ENCODE data around the gene HMGA1.
"Not testable (repeated sequence)": the region's sequence is repeated elsewhere in the genome, so short reads cannot be mapped to it uniquely, and the experiment has no call there.

The HMGA1 gene

DNA sequence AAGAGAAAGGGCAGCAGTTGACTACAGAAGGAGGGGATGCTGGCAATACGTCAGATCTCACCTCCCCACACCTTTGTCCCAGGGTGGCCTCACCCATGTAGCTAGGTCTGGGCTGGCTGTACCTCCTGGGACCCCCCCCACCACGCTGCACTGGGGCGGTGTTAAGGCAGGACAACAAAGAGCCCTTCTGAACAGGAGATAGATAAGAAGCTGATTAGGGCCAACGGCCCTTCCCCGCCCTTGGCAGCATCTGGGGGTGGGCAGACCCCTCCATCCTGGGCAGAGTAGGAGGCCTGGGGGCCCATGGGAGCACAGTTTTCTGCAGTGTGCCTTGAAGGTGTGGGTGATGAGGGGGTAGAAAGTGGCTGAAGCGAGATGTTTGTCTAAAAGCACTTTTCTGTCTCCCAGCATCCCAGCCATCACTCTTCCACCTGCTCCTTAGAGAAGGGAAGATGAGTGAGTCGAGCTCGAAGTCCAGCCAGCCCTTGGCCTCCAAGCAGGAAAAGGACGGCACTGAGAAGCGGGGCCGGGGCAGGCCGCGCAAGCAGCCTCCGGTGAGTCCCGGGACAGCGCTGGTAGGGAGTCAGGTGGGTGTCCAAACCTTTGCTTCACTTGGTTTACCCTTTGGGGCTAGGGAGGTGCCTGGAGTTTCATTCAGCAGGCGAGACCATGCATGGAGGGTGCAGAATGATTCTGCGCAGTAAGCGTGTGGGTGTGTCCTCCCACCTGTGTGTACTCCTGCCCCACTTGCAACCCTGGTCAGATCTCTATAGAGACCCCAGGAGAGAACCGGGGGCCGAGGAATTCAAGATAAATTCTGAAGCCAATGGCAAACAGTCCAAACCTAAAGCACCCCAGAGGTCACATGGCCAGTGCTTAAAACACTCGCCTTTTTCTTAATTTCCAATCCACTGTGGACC, 3.9 kb downstream of the HMGA1 start:
- no peak for DNase-seq

DNA sequence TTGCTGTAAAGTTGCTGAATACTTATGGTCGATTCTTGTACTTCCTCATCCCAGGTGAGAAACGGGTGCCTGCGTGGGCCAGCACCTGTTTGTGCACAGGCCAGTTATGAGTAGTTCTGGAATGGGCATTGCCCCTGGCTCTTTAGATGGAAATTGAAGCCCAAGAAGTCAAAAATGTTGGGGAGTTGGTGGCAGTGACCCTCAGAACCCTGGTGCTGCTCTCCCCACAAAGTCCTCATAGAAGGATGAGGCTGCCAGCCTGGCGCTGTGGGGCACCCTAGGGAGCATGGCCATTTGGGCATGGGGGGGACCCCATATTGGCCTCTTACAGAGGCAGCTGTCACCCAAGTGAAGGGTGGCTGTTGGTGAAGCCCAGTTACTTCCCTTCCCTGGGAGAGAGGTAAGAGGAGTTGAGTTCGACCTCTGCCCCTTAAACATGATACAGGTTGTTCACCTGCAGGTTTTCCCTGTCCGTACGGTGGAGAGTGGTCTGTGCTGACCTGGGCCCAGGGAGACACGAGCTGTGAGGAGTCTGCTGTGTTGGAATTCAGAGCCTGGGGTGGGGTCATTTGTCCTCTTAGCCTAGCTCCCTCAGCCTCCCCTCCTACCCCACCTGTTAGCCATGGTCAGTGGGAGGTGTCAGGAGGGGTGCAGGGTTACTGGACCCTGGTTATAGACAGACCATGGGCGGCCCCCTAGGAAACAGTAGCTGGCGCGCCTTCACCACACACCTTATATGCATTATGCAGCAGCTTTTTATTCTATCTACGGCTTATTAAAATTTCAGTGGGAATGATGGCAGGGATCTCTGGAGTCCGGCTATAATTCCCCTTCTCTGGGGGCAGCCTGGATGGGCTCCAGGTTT, 4.9 kb downstream of the HMGA1 start:
- no peak for DNase-seq

DNA sequence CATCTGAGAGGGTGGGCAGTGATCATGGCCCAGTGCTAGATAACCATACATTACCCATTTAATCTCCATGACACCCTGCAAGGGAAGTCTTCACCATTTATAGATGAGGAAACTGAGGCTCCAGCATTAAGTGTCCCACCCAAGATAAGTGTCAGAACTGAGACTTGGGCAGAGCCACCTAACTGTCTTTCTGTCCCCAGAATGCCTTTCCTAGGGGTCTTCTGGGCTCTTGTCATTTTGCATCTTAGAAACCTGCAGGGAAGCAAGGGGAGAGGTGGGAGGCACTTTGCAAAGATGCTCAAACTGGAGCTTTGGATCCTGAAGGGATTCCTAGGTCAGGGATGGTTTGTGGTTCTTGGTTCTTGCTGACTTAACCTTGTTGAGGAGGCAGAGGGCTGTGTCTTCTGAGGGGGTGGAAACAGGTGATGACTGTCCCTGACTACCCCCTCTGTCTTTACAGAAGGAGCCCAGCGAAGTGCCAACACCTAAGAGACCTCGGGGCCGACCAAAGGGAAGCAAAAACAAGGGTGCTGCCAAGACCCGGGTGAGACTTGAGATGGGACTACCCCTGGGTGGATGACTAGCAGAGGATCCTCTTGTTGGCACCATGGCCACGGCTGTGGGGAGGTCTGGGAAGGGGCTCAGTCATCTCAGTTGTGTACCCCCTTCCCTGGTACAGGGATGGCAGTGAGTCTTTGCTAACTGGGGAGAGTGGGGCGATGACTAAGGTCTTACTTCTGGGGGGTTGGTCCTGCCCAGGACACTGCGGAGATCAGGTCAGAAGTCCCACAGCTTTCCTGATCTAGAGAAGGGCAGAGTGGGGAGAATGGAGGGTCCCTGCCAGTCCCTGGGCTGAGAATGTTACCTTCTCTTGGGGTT, 5.8 kb downstream of the HMGA1 start:
- DNase-seq, result no peak

DNA sequence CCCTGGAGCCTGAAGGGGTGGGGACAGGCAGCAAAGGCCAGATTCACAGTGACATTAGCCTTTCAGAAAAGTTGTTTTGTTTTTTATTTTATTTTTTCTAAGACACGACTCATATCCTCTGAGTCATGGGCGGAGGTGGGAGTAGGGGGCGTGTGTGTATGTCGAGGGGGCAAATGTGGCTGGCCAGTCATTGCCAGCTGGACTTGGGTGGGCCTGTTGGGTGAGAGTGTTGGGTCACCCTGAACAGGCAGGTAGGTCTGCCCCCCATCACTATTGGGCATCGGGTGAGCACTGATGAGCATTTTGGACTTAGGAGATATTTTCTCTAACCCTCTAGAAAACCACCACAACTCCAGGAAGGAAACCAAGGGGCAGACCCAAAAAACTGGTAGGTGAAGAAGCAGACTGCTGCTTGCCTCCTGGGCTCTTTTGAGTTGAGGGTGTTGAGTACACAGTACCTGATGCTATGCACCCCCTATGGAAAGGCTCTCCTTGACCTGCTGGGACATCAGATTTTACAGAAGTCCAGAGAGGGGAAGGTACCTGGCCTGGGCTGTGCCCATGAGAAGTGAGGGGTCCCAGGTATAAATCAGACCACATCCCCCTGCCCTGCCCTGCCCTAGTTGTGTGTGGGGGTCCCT, 6.6 kb downstream of the HMGA1 start:
- peak; percentile 22 for DNase-seq

DNA sequence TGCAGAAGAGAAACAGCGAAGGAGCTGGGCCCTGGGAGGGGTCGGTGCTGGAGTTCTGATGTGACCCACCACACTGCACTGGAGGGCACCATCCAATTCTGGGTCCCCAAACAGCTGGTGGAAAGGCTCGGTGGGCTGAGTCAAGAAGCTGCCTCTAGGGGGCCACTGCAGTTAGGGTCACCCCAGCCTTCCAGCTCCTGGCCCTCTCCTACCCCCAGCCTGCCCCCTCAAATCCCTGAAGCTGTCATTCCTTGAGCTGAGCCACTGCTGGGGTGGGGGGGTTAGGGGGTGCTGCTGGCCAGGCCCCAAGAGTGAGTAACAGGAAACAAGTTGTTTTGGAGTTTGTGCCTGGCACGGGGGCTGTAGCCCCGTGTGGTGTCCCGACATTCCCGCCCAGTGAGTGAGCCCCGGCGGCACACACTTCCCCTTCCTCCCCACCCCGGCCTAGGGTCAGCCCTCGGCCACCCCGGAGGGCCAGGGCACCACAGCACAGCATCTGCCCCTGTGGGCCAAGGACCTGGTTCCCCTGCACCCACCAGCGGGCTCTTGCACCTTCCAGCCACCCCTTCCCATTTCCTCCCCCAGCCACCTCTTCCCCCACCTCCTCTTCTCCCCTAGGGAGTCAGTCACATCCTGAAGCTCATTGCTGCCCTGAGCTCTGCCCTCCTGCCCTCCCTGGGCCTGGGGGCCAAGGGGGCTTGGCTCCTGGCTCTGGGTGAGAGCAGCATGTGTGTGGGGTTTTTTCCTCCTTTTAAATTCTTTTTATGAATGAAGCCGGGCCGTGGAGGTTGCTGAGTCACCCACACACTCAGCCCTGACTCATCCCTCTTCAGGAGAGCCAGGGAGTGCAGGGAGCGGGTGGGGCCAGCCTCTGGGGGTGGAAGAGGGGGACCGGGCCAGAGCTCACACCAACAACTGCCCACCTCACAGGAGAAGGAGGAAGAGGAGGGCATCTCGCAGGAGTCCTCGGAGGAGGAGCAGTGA, 7.5 kb downstream of the HMGA1 start:
- peak; percentile 91 for DNase-seq

DNA sequence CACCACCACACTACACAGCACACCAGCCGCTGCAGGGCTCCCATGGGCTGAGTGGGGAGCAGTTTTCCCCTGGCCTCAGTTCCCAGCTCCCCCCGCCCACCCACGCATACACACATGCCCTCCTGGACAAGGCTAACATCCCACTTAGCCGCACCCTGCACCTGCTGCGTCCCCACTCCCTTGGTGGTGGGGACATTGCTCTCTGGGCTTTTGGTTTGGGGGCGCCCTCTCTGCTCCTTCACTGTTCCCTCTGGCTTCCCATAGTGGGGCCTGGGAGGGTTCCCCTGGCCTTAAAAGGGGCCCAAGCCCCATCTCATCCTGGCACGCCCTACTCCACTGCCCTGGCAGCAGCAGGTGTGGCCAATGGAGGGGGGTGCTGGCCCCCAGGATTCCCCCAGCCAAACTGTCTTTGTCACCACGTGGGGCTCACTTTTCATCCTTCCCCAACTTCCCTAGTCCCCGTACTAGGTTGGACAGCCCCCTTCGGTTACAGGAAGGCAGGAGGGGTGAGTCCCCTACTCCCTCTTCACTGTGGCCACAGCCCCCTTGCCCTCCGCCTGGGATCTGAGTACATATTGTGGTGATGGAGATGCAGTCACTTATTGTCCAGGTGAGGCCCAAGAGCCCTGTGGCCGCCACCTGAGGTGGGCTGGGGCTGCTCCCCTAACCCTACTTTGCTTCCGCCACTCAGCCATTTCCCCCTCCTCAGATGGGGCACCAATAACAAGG, 8.5 kb downstream of the HMGA1 start:
- DNase-seq, result not testable (repeated sequence)

DNA sequence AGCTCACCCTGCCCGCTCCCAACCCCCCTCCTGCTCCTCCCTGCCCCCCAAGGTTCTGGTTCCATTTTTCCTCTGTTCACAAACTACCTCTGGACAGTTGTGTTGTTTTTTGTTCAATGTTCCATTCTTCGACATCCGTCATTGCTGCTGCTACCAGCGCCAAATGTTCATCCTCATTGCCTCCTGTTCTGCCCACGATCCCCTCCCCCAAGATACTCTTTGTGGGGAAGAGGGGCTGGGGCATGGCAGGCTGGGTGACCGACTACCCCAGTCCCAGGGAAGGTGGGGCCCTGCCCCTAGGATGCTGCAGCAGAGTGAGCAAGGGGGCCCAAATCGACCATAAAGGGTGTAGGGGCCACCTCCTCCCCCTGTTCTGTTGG, 9.1 kb downstream of the HMGA1 start:
- not testable (repeated sequence) for DNase-seq

DNA sequence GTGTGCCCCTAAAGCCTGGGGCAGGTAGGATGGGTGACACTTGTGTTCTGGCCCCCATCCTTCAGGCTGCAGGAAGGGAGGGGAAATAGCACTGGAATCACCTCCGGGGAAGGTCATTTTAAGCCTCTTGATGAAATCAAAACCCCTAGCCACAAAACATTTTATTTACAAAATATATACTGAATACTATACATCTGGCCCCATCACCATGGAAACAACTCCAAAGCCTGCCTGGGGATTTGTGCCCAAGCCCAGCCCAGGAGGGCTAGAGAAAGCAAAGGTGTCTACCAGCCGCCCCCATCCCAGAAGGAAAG, 9.5 kb downstream of the HMGA1 start:
- DNase-seq, result no peak

DNA sequence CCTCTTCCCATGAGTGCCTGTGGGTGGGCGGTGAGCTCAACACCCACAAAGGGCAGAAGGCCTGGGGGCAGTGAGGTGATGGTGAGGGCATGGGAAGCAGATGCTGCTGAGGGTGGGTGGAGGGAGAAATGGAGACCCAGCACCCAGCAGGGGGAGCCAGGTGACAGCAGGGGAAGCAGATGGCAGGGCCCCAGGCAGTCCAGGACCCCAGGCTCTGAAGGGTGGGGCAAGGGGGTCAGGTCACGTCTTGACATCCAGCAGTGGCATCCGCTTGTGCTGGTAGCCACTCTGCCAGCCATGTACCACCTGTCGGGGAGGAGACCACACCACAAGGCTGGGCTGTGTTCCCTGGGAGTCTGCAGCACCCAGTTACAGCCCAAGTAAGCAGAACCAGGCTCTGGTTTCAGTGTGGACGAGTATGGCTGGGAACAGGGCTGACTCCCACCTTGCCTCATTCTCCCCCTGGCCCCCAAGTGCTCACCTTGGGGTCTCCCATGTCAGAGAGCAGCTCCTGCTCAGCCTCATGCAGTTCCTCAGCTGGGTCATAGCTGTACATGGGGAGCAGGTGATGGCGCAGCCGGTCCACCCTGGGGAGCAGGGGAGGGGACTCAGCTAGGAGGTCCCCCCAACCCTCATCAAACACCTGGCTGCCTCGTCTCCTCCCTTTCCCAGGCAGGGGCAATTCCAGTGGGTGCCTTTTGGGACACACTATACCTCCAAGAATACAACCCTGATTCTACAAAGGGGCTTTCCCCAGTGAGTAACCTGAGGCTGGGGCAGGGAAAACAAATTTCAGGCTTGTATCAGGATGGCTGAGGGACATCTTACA, 10.1 kb downstream of the HMGA1 start:
- peak; percentile 30 for DNase-seq

DNA sequence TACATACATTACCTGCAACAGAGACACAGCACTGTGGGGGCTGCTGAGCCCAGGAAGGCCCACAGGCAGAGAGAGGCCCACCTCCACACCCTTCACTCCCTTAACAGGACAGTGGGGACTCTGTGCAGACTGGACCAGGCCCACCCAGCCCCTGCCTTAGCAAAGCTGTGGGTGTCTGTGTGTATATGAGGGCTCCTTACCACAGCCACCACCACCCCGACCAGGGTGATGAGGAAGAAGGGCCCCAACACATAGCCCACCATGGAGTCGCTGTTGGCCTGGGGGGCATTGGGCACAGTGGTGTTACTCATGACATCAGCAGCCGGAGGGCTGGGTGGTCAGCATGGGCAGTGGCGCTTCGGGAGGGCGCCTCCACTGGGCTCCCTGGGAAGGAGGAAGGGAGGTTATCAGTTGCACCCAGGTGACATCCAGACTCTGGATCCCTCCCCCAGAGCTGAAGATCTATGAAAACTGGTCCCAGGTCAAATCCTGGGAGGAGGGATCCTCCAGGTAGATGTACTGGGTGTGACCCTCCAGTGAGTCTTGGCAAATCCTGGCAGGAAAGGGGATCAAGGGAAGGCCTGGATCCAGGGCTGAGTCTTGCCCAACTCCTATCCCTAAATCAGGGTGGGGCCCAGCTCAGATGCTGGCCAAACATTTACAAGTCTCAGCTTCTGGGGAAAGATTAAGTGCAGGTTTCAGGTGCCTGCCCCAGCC, 11.0 kb downstream of the HMGA1 start:
- DNase-seq, result no peak

DNA sequence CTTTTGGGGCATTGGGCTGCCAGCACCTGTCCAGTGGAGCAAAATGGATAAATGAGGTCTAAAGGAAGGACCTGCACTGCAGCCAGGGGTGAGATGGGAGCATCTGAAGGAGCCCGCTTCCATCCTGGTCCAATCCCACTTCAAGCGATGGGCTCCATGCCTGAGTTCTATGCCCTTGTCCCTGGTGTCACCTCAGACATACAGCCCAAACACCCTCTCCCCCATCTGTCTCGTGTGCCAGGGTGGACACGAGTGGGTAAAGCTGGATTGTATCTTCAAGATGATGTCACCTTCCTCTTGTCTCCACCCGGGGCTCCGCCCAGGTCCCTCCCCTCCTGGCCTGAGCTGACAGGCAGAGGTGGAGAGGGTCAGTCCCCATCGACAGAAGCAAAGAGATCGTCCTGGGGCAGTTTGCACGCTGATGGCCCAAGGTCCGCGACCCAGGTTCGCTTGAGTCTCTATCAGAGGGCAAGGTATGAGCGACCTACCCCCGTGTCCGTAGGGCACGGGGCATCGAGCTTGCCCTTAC, 11.6 kb downstream of the HMGA1 start:
- DNase-seq, result no peak

DNA sequence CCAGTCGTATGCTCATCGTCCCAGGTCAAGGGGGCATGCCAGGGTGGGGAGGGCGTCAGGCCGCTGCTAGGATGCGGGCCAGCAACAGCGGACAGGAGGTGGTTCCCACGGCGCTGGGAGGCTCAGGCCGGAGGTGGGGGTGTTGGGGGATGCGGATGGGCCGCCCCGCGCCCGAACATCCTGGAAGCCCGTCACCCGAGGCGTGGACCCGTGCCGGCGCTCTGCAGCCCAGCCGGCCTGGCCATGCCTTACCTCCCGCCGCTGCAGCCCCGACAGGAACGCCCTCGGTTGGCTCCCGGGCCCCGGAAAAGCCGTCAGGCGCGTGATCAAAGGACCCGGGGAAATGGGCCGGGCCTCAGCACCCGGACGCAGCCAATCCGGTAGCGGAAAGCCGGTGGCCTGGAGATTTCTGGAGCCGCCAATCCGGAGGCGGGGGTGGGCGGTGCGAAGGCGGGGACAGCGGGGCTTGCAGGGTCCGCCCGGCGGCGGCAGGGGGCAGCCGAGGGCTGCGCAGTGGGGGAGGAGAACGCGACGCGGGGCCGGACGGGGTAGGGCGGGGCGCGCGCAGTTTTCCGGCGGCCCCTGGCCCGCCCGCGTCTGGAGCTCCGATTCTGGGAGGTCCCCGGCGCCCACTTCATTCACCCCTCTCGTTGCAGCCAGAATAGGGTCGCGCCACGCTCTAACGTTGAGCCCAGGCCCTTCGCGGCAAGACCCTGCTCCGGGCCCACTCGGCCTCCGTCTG, 12.2 kb downstream of the HMGA1 start, which contains the start of gene SMIM29:
TSS of gene SMIM29 (minus strand) at position 280 of the 742 bp plus-strand sequence. CDS start 1,215 bp downstream, outside the sequence.
- DNase-seq, result peak; percentile 94

DNA sequence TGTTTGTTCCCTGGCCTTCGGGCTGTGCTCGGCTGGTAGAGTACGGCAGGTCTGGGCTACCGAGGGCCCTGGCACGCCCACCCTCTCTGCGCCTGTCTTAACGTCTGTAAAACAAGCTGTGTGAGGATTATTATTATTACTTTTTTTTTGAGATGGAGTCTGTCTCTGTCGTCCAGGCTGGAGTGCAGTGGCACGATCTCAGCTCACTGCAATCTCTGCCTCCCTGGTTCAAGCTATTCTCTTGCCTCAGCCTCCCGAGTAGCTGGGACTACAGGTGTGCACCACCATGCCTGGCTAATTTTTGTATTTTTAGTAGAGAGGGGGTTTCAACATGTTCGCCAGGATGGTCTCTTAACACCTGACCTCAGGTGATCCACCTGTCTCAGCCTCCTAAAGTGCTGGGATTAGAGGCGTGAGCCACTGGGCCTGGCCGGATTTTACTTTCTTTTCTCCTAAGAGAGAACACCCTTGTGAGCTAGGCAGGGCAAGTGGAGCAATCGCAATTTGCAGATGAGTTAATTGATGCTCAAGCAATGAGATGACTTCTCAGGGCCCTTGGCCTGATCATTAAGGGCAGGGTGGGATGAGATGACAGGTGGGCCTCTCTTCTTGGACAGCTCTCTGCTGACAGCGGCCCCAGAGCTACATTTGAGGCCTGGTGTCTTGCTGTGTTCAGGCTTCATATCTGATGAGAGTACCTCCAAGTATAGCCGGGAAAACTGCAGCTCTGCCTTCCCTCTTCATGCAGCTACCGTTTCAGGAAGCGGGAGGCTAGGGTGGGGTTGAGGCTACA, 13.0 kb downstream of the HMGA1 start:
- DNase-seq, result no peak

DNA sequence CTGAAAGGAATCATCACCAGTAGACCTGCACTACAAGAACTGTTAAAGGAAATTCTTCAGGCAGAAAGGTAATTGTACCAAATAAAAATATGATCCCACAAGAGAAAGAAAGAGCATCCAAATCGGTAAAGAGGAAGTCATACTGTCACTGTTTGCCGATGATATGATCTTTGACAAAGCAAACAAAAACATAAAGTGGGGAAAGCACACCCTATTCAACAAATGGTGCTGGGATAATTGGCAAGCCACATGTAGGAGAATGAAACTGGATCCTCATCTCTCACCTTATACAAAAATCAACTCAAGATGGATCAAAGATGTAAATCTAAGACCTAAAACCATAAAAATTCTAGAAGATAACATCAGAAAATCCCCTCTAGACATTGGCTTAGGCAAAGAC, 15.7 kb downstream of the HMGA1 start:
- DNase-seq, result not testable (repeated sequence)

DNA sequence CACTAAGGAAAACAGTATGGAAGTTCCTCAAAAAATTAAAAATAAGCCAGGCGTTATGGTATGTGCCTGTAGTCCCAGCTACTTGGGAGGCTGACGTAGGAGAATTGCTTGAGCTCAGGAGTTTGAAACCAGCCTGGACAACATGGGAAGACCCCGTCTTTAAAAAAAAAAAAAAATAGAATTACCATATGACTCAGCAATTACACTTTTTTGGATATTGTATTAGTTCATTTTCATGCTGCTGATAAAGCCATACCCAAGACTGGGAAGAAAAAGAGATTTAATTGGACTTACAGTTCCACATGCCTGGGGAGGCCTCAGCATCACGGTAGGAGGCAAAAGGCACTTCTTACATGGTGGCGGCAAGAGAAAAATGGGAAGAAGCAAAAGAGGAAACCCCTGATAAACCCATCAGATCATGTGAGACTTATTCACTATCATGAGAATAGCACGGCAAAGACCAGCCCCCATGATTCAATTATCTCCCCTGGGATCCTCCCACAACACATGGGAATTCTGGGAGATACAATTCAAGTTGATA, 22.9 kb downstream of the HMGA1 start:
- no peak for DNase-seq

DNA sequence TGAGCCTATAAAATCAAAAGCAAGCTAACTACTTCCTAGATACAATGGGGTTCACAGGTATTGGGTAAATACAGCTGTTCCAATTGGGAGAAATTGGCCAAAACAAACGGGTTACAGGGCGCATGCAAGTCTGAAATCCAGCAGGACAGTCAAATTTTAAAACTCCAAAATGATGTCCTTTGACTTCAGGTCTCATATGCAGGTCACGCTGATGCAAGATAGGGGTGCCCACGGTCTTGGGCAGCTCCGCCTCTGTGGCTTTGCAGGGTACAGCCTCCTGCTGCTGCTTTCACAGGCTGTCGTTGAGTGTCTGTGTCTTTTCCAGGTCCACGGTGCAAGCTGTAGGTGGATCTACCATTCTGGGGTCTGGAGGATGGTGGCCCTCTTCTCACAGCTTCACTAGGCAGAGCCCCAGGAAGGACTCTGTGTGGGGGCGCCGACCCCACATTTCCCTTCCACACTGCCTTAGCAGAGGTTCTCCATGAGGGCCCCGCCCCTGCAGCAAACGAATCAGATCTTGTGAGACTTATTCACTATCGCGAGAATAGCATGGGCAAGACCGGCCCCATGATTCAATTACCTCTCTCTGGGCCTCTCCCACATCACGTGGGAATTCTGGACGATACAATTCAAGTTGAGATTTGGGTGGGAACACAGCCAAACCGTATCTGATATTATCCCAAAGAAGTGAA, 24.0 kb downstream of the HMGA1 start:
- no peak for DNase-seq

Measured in fibroblast of skin of abdomen (primary cell).